HepG2 (cell line): ENCODE measurements around the gene IER2. TPM values are rescaled to one million over a fixed set of nuclear protein-coding genes. Genes with fewer than 3 reads are reported as not detected.

Experiments
- ATAC-seq: fragments of 200-7000 bp; cut with Tn5 transposase; 3 replicates; pipeline ENCODE4 v1.9.1; 2020; ENCODE audit warnings: mild to moderate bottlenecking, moderate library complexity
- BruUV-seq: library from RNA; stranded (reverse); fragments of 400-500 nt; replicated peaks from 2 replicates; lab custom pipeline; 2021; lab: Mats Ljungman, UMichigan
- CTCF ChIA-PET: fragments of 300-600 bp; formaldehyde crosslinking; extraction: SDS; loops from one replicate; lab custom pipeline; 2021; ENCODE audit warnings: low total read pairs, inconsistent platforms, low intra/inter-chr PET ratio; lab: Yijun Ruan, JAX
- POLR2A ChIA-PET: fragments of 350-600 bp; sonication (Branson Sonifier 250); formaldehyde crosslinking; loops from one replicate; lab custom pipeline; 2020; ENCODE audit warnings: antibody characterized with exemption, inconsistent platforms; lab: Yijun Ruan, JAX
- DNase-seq: peaks from one replicate; pipeline ENCODE4 v3.0.0-alpha.2; 2015; ENCODE audit warnings: low spot score
- FAIRE-seq: peaks from 3 replicates; lab custom pipeline; 2011; peaks lifted over from hg19 to GRCh38; lab: Jason Lieb, UNC
- H2AFZ ChIP-seq: one replicate; pipeline ENCODE4 v1.6.1; 2011; ENCODE audit warnings: low read length, inconsistent platforms
- H3K27ac ChIP-seq: fragments of 300-600 bp; 3 replicates; pipeline ENCODE4 v1.8.0; 2011; ENCODE audit warnings: mixed run types, mild to moderate bottlenecking, mixed read lengths, low read length, inconsistent platforms; ENCODE audit not compliant: insufficient read depth; ENCODE audit errors: extremely low read length
- H3K27me3 ChIP-seq, 2 experiments: fragments of 200-600 bp in 1 of 2; 2 replicates in 1 of 2; 3 replicates in 1 of 2; pipeline versions ENCODE4 v1.6.0 to v1.8.0; 2011; ENCODE audit warnings: low read length in 2 of 2, mild to moderate bottlenecking in 2 of 2, moderate library complexity in 2 of 2, inconsistent platforms in 1 of 2; ENCODE audit not compliant: insufficient read depth in 2 of 2, control insufficient read depth in 1 of 2
- H3K36me3 ChIP-seq, 2 experiments: fragments of 200-600 bp in 1 of 2; replicated peaks in 1 of 2; 2 replicates in 1 of 2; 3 replicates in 1 of 2; pipeline versions ENCODE4 v1.5.1 to v1.8.0; 2011; ENCODE audit warnings: low read length in 2 of 2, inconsistent platforms in 1 of 2; ENCODE audit not compliant: insufficient read depth in 2 of 2, control insufficient read depth in 1 of 2
- H3K4me1 ChIP-seq: 2 replicates; pipeline ENCODE4 v1.5.1; 2012; ENCODE audit warnings: low read length, inconsistent platforms; ENCODE audit not compliant: insufficient read depth
- H3K4me2 ChIP-seq: 2 replicates; pipeline ENCODE4 v1.6.0; 2011; ENCODE audit warnings: low read depth, low read length, inconsistent platforms
- H3K4me3 ChIP-seq, 3 experiments: fragments of 200-600 bp in 1 of 3; sonication (generic), shearing (Covaris generic) in 1 of 3; replicated peaks in 1 of 3; 2 replicates each; pipeline ENCODE4 v1.5.1; 2011 to 2016; ENCODE audit warnings: low read length in 3 of 3, inconsistent platforms in 2 of 3, low read depth in 2 of 3, mild to moderate bottlenecking in 2 of 3, control low read depth in 1 of 3, mixed read lengths in 1 of 3; ENCODE audit not compliant: insufficient read depth in 1 of 3
- H3K79me2 ChIP-seq: one replicate; pipeline ENCODE4 v1.6.1; 2011; ENCODE audit warnings: low read length, inconsistent platforms; ENCODE audit not compliant: insufficient read depth
- H3K9ac ChIP-seq: 2 replicates; pipeline ENCODE4 v1.6.0; 2011; ENCODE audit warnings: mild to moderate bottlenecking, low read depth, low read length, inconsistent platforms; ENCODE audit not compliant: insufficient read depth
- H3K9me3 ChIP-seq: 2 replicates; pipeline ENCODE4 v1.5.1; 2012; ENCODE audit warnings: mild to moderate bottlenecking, low read length
- H4K20me1 ChIP-seq: 2 replicates; pipeline ENCODE4 v1.6.0; 2011; ENCODE audit warnings: inconsistent platforms, mild to moderate bottlenecking, low read length, moderate library complexity; ENCODE audit not compliant: insufficient read depth
- AGO2 ChIP-seq: fragments of 200-400 bp; formaldehyde crosslinking; optimal IDR thresholded peaks from 2 replicates; pipeline ENCODE3; 2017; ENCODE audit warnings: mild to moderate bottlenecking, low read depth, low read length, moderate library complexity
- CHD4 ChIP-seq: fragments of 200-600 bp; sonication (generic); IDR thresholded peaks from 2 replicates; pipeline ENCODE4 v1.7.0; 2017; ENCODE audit warnings: mild to moderate bottlenecking, low read length, borderline replicate concordance
- GABPA ChIP-seq, 2 experiments: IDR thresholded peaks; 2 replicates each; pipeline ENCODE4 v1.6.1; 2011 to 2016; ENCODE audit warnings: low read depth in 2 of 2, low read length in 1 of 2, missing biosample characterization in 1 of 2, missing genetic modification characterization in 1 of 2
- HOXA3 ChIP-seq: sonication (generic); formaldehyde crosslinking; IDR thresholded peaks from 2 replicates; pipeline ENCODE4 v1.5.0; 2020; ENCODE audit warnings: missing genetic modification reagents
- PTBP1 ChIP-seq: fragments of 200-400 bp; formaldehyde crosslinking; IDR thresholded peaks from 2 replicates; pipeline ENCODE4 v1.6.1; 2018; ENCODE audit warnings: low read length, low read depth; ENCODE audit not compliant: poor library complexity, severe bottlenecking
- ZFX ChIP-seq: sonication (generic); formaldehyde crosslinking; IDR thresholded peaks from 2 replicates; pipeline ENCODE4 v1.4.0; 2020; ENCODE audit warnings: mild to moderate bottlenecking, low read depth, missing genetic modification reagents, moderate library complexity
- ZNF747 ChIP-seq: sonication (generic); formaldehyde crosslinking; IDR thresholded peaks from 2 replicates; pipeline ENCODE4 v1.8.1; 2023; ENCODE audit warnings: missing genetic modification reagents, mild to moderate bottlenecking, borderline replicate concordance
- WGBS: methylation state at CpG from one replicate; pipeline ENCODE4 v1.1.6; 2017; ENCODE audit warnings: low lambda C conversion rate; 5-methylcytosine and 5-hydroxymethylcytosine counted together
- in situ Hi-C: cut with HindIII; loops from 2 replicates; pipeline ENCODE4 v1.10.0; 2017; ENCODE audit warnings: low pct_unique_long_range_greater_than_20kb; ENCODE audit not compliant: extremely low pct_ligation_motif_present
- intact Hi-C: fragments of 100-400 bp; cut with micrococcal nuclease; formaldehyde crosslinking; loops from one replicate; pipeline ENCODE4 v1.10.0; 2022; ENCODE audit not compliant: unreplicated experiment
- polyA plus RNA-seq, 8 experiments: library from polyadenylated mRNA; depleted of rRNA in 3 of 8; stranded (reverse) in 7 of 8; unstranded in 1 of 8; fragments of >200 nt; fragmentation: Illumina TruSeq in 4 of 8; extraction: Trizol in 4 of 8; gene quantifications; 2 replicates each; pipeline versions ENCODE4 v1.2.1 to v1.2.3, GENCODE V29; 2011 to 2016; ENCODE audit warnings: low read depth in 4 of 8, missing spikeins in 1 of 8, mixed read lengths in 1 of 8; ENCODE audit not compliant: insufficient read depth in 1 of 8
- total RNA-seq, 5 experiments: library from RNA; depleted of rRNA; stranded (reverse); fragments of >200 nt; fragmentation: Illumina TruSeq; extraction: Trizol; gene quantifications; 2 replicates each; pipeline ENCODE4 v1.2.3, GENCODE V29; 2016; ENCODE audit warnings: low read depth in 1 of 5

The IER2 gene
- total and polyA plus RNA-seq, 2 of the 13 experiments (the other 11 are each of a cell fraction or from before 2014, with no cell fraction given), result 10.1 to 14.3 TPM

DNA sequence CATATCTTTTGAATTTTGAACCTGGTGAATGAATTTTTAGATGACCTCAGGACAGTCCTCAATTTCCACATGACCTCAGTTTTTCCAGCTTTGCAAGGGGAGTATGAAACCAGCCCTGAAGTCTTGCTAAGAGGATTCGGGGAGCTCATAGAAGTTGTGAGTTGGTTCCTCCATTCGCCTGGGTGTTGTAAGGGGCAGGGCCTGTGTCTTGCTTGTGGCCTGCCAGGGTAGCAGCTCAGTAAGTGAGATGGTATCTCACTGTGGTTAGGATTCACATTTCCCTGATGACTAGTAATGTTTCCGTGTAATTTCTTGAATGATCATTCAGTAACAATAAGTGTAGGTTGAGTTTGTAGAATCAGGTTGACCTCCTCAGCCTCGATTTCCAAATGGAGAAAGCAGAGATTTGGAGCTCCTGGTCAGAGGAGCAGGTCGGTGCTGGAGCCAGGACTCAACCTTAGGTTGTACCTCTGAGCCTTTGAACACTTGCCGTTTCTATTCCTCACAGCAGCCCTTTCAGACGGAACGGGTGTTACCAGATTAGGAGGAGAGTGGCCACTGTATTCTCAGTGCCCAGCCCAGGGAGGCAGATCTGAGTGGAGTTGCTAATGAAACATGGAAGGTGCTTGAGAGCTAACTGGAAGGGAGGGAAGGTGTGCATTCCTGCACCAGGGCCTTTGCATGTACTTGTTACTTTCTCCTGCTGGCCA, 17.6 kb upstream of the IER2 start:
- H3K79me2 ChIP-seq, result peaks cover 53% of the 10 kb centered on the region
- TF ChIP-seq GABPA (IDR thresholded peaks at IDR 0.05; ENCODE audit: low read depth, low read length), result no peak
- no peak for TF ChIP-seq GABPA (CRISPR knock-in tag; IDR thresholded peaks at IDR 0.05; ENCODE audit: low read depth)
- TF ChIP-seq HOXA3, result no peak
- no peak for TF ChIP-seq ZFX (CRISPR knock-in tag)
- no peak for TF ChIP-seq ZNF747 (CRISPR knock-in tag)
- no peak for TF ChIP-seq PTBP1
- no peak for TF ChIP-seq AGO2
- no peak for TF ChIP-seq CHD4
- peaks cover 4% of the 10 kb centered on the region for H4K20me1 ChIP-seq
- in situ Hi-C loops, result no loop called here
- no peak overlapping the region for H3K27ac ChIP-seq
- no peaks in the 10 kb centered on the region for H3K9me3 ChIP-seq
- H3K36me3 ChIP-seq, result peaks cover 19 to 54% of the 10 kb centered on the region in 2 experiments; a peak in 4 of 5 replicates
- peaks cover 34% of the 10 kb centered on the region for H3K4me1 ChIP-seq
- intact Hi-C loops, result no loop called here
- no peaks in the 10 kb centered on the region for H3K27me3 ChIP-seq
- no peak overlapping the region for H3K4me3 ChIP-seq
- no peak overlapping the region for H3K9ac ChIP-seq
- H3K4me2 ChIP-seq, result no peak overlapping the region
- ATAC-seq (no peak), FAIRE-seq (no peak), DNase-seq (no peak)
- BruUV-seq, result no TSS peak
- 96% methylated on average over 7 of the region's 8 CpGs for WGBS
- CTCF ChIA-PET, result no interaction called here
- no peak overlapping the region for H2AFZ ChIP-seq
- POLR2A ChIA-PET, result interaction anchor here (0.7 to 1.6 kb wide), 2 partner anchors 15 to 18 kb away, joined by 3 to 6 read pairs; partner anchors contain the start of genes IER2, NACC1 and STX10
